Measurements from ENCODE around the gene SPINT2. TPM values are rescaled to one million over a fixed set of nuclear protein-coding genes. Genes with fewer than 3 reads are reported as not detected.

Gene SPINT2
- polyA plus RNA-seq, 2 of the 4 experiments (the other 2 are of a cell fraction), result 291 to 343 TPM

DNA sequence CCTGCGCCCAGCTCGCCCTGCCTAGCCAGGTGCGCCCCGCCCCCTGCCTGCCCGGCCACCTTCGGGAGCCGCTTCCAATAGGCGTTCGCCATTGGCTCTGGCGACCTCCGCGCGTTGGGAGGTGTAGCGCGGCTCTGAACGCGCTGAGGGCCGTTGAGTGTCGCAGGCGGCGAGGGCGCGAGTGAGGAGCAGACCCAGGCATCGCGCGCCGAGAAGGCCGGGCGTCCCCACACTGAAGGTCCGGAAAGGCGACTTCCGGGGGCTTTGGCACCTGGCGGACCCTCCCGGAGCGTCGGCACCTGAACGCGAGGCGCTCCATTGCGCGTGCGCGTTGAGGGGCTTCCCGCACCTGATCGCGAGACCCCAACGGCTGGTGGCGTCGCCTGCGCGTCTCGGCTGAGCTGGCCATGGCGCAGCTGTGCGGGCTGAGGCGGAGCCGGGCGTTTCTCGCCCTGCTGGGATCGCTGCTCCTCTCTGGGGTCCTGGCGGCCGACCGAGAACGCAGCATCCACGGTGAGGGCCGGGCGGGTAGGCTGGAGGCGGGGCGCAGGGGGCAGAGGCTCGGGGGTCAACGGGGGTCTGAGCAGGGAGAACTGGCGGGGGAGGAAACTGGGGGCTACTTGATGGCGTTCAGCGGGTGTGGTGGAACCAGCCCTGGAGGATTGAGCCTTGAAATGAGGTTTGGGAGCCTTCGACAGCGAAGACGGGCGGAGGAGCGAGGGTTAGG is at the start of gene SPINT2 (continued):
- TF ChIP-seq HOXB13 (CRISPR knock-in tag; IDR thresholded peaks at IDR 0.05; ENCODE audit: low read depth) (peak; percentile 43; the same call in 1 of the 2 replicates), NPAS2 (CRISPR knock-in tag; IDR thresholded peaks at IDR 0.05; ENCODE audit: borderline replicate concordance) (no peak), KDM5A (IDR thresholded peaks at IDR 0.05) (no peak), ZNF302 (CRISPR knock-in tag; IDR thresholded peaks at IDR 0.05) (no peak), POLR2A (IDR thresholded peaks at IDR 0.05; ENCODE audit: low read length) (peak; percentile 49; the same call in 1 of the 2 replicates), ZFP36 (IDR thresholded peaks at IDR 0.05; ENCODE audit: borderline replicate concordance, partially characterized antibody) (no peak), MAZ (IDR thresholded peaks at IDR 0.05; ENCODE audit: borderline replicate concordance, low read depth, low read length) (no peak), EHMT2 (IDR thresholded peaks at IDR 0.05; ENCODE audit: low read depth) (no peak), RFX5 (IDR thresholded peaks at IDR 0.05) (no peak), GATA3 (IDR thresholded peaks at IDR 0.05; ENCODE audit: borderline replicate concordance) (peak; percentile 14), ESRRA (IDR thresholded peaks at IDR 0.05; ENCODE audit: borderline replicate concordance, low read length) (no peak), POLR2AphosphoS2 (conservative IDR thresholded peaks at IDR 0.05; ENCODE audit: low read length) (no peak), CHD4 (IDR thresholded peaks at IDR 0.05; ENCODE audit: borderline replicate concordance) (no peak), MAFK (IDR thresholded peaks at IDR 0.05; ENCODE audit: partially characterized antibody) (no peak), NR3C1 (IDR thresholded peaks at IDR 0.05) (no peak), BHLHE40 (IDR thresholded peaks at IDR 0.05; ENCODE audit: low read depth, low read length) (no peak), CBX2 (IDR thresholded peaks at IDR 0.05; ENCODE audit: borderline replicate concordance, low read depth) (no peak), HOXA7 (CRISPR knock-in tag; IDR thresholded peaks at IDR 0.05) (no peak), FOSL2 (IDR thresholded peaks at IDR 0.05) (no peak), FOSL2 (CRISPR knock-in tag; IDR thresholded peaks at IDR 0.05) (no peak), HEYL (CRISPR knock-in tag; IDR thresholded peaks at IDR 0.05) (no peak)
- TF ChIP-seq, protein P1, sequence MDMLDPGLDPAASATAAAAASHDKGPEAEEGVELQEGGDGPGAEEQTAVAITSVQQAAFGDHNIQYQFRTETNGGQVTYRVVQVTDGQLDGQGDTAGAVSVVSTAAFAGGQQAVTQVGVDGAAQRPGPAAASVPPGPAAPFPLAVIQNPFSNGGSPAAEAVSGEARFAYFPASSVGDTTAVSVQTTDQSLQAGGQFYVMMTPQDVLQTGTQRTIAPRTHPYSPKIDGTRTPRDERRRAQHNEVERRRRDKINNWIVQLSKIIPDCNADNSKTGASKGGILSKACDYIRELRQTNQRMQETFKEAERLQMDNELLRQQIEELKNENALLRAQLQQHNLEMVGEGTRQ (IDR thresholded peaks at IDR 0.05), result no peak; the same call in 1 of the 2 replicates
- TF ChIP-seq, protein P2, sequence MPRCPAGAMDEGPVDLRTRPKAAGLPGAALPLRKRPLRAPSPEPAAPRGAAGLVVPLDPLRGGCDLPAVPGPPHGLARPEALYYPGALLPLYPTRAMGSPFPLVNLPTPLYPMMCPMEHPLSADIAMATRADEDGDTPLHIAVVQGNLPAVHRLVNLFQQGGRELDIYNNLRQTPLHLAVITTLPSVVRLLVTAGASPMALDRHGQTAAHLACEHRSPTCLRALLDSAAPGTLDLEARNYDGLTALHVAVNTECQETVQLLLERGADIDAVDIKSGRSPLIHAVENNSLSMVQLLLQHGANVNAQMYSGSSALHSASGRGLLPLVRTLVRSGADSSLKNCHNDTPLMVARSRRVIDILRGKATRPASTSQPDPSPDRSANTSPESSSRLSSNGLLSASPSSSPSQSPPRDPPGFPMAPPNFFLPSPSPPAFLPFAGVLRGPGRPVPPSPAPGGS (IDR thresholded peaks at IDR 0.05), result peak; percentile 83
- TF ChIP-seq, protein P3, sequence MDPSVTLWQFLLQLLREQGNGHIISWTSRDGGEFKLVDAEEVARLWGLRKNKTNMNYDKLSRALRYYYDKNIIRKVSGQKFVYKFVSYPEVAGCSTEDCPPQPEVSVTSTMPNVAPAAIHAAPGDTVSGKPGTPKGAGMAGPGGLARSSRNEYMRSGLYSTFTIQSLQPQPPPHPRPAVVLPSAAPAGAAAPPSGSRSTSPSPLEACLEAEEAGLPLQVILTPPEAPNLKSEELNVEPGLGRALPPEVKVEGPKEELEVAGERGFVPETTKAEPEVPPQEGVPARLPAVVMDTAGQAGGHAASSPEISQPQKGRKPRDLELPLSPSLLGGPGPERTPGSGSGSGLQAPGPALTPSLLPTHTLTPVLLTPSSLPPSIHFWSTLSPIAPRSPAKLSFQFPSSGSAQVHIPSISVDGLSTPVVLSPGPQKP (IDR thresholded peaks at IDR 0.05; ENCODE audit: low read depth, low read length), result no peak
- TF ChIP-seq, protein P4, sequence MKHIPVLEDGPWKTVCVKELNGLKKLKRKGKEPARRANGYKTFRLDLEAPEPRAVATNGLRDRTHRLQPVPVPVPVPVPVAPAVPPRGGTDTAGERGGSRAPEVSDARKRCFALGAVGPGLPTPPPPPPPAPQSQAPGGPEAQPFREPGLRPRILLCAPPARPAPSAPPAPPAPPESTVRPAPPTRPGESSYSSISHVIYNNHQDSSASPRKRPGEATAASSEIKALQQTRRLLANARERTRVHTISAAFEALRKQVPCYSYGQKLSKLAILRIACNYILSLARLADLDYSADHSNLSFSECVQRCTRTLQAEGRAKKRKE (CRISPR knock-in tag; IDR thresholded peaks at IDR 0.05; ENCODE audit: low read depth), result no peak
- TF ChIP-seq, protein P5, sequence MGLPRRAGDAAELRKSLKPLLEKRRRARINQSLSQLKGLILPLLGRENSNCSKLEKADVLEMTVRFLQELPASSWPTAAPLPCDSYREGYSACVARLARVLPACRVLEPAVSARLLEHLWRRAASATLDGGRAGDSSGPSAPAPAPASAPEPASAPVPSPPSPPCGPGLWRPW (IDR thresholded peaks at IDR 0.05), result no peak
